Endothelial cell of hepatic sinusoid (primary cell): ENCODE data around the gene MRC1.

Source experiments
- in situ Hi-C: cut with HindIII; loops from 2 replicates; pipeline ENCODE4 v1.10.0; 2017; ENCODE audit warnings: low sequenced_read_pairs

MRC1 gene

GRCh38 chr10:17808971-17809841, at the start of gene MRC1:
MRC1 (plus strand) TSS chr10:17809348; CDS start chr10:17809466, 118 bp downstream.
- in situ Hi-C loops, result no loop called here

DNA sequence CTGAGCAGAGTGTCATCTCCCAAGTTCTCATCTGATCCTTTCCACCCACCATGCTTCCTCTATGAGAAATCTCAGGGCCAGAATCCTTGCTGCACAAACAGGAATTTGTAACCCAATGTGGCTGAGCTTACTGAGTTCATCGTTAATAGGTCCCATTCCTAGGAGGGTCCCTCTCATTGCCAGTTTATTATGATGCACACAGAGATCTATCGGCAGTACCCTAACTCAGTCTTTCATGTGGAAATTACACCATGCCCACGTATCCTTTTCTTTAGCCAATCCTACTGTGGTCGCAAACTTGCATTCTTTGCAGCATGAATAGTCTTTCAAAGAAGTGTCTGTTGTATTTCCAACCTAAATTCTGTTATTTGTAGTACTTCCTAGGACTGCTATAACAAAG, 45.0 kb upstream of the MRC1 start:
- in situ Hi-C loops, result no loop called here

- in situ Hi-C loops, result no loop called here
Observed at GRCh38 chr10:17765602-17766001, 43.5 kb upstream of the MRC1 start.

DNA sequence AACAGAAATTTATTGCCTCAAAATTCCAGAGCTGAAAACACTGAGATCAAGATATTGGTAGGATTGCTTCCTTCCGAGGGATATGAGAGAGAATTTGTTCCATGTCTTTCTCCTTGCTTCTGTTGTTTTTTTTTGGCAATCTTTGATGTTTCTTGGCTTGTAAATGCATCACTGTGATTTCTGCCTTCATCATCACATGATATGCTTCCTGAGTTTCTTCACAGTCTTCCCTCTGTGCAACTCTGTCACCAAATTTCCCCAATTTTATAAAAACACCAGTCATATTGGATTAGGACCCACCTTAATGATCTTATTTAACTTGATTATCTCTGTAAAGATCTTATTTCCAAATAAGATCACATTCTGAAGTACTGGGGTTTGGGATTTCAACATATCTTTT, 42.4 kb upstream of the MRC1 start:
- in situ Hi-C loops, result no loop called here

GRCh38 chr10:17768496-17768895, 40.7 kb upstream of the MRC1 start:
- in situ Hi-C loops, result no loop called here

DNA sequence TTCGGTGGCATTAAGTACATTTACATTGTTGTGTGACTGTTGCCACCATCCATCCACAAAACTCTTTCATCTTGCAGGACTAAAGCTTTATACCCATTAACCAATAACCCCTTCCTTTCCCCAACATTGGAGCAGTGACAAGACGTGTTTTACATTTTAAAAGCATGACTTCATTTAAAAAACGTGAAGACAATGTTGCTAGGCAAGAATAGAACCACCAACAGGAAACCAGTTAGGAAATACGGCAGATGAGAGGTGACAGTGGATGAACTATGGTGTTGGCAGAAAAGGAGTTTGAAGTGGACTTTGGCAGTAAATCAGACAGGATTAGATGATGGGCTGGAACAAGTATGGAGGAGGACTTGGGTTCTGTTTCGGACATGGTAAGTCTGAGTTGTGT, 40.2 kb upstream of the MRC1 start:
- in situ Hi-C loops, result no loop called here

- in situ Hi-C loops, result no loop called here
Observed at GRCh38 chr10:17771017-17771416, 38.1 kb upstream of the MRC1 start.

- in situ Hi-C loops, result no loop called here
Observed at GRCh38 chr10:17779784-17780183, 29.4 kb upstream of the MRC1 start.

DNA sequence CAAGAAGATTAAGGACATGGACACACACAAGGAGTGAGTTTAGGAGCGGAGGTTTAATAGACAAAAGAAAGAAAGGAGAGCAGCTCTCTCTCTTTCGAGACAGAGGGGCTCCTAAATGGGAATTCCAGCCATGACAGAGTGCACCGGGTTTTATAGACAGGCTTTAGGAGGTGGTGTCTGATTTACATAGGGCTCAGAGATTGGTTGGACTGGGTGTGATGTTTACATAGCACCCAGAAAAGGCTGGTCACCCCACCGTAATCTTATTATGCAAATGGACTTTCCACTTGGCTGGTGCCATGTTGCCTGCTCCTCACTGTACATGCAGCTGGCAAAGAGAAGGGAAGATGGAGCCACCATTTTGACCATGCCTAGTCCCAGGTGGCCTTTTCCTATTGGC, 28.4 kb upstream of the MRC1 start:
- in situ Hi-C loops, result no loop called here

DNA sequence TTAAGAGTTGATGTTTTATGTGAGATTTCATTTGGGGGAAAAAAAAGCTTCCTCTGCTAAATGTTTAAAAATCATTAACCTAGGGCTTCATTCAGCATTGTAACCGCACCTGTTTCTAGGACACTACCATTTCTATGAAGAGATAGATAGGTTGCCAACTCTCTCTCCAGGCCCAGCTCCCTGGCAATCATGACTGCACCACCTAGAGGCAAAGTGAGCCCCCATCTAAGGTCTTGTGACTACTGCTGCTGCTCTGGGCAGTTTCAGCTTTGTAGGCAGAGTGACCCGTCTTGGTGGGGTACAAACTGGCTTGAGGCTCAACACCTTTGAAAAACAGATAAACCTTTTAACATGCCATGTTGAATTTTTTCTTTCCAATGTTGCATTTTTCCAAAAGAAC, 27.3 kb upstream of the MRC1 start:
- in situ Hi-C loops, result no loop called here

DNA sequence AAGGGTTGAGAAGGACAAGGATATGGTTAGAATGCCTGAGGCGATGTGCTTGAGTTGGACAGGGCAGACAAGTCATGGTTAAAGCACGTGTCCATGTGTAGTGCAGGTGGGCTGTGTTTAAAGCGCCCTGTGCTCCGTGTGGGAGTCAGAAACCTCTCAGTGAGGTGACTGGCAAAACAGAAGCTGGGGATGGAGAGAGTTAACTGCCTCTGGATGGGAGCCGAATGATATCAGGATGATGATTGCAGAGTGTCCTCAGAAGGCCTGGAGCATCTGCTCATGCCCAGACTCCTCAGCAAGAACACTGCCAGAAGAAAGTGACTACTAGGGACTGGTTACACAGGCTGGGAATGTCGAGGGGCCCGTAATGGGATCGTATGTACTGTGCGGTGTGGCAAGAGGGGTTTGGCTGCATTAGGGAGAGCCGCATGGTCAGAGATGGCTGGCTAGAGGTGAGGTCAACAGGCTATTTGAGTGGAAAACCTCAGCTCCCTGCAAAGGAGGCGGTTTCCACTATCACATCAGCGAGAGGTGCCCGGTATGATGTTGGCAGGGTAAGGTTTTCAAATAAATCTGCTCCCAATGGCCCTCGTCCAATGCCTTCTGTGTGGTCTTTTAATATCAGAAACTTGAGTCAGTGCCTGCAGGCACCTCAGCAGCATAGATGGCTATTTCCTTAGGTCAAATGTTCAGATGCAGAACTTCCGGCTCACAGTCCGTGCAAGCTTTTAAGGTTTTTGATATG, 26.1 kb upstream of the MRC1 start:
- in situ Hi-C loops, result no loop called here

DNA sequence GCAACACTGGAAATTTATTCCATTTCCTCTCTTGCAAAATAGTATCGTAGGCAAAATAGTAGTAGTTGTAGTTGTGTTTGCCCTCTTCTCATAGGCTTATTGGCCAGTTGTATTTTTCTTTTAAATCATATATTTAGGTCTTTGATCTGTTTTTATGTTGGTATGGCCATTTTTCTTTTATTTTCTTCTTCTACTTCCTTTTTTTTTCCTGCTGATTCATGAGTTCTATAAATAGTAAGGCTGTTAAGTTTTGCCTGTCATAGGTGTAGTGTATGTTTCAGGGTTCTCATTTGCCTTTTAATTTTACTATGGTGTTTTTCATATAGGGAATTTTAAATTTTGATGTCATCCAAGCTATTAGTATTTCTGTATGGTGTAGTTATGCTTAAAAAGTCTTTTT, 25.4 kb upstream of the MRC1 start:
- in situ Hi-C loops, result no loop called here

DNA sequence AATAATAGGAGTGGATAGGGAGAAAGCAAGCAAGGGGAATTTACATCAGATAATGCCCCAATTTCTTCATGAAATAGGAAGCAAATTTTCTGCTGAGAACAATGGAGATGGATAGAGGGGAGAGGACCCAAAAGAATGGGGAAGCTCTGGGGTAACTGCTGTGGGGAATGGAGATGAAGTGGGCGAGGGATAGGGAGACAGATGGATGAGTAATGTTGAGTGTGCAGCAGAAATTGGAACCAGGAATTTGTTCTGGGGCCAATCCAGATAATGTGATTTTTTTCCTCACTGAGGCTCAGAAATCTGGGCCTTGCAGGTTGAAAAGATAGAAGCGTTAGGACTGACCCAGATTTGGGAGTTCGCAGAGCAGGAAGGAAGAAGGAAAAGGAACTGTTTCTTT, 24.5 kb upstream of the MRC1 start:
- in situ Hi-C loops, result no loop called here

GRCh38 chr10:17785276-17785930, 23.7 kb upstream of the MRC1 start:
- in situ Hi-C loops, result no loop called here

GRCh38 chr10:17787087-17787961, 21.8 kb upstream of the MRC1 start:
- in situ Hi-C loops, result no loop called here

DNA sequence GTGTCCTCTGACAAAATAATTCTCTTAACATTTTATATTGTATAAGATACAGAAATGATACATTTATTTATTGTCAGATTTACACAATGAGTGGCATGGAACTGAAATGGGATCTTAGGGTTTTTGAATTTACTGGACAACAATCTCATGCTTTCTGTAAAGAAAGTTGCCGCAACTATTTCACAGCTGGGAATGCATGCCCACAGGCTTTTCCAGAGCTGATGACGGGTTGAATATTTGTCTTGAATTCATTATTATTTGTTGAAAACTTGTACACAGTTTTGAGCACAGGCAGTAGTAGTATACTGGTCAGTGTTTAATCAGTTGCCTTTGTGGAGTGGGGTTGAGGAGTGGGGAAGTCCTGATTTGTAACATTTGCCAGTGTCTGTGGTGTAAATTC, 20.5 kb upstream of the MRC1 start:
- in situ Hi-C loops, result no loop called here

DNA sequence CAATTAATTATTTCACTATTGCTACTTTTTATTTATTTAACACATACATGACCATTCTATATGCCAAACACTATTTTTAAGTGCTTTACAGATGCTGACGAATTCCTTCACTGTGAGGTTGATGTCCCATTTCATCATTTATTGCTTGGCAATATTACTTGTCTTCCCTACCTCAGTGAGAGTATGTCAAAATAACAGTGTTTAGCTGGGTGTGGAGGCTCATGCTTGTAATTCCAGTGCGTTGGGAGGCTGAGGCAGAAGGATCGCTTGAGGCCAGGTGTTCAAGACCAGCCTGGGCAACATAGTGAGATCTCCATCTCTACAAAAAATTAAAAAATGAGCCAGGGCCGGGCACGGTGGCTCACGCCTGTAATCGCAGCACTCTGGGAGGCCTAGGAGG, 19.8 kb upstream of the MRC1 start:
- in situ Hi-C loops, result no loop called here

GRCh38 chr10:17790651-17791050, 18.5 kb upstream of the MRC1 start:
- in situ Hi-C loops, result no loop called here

GRCh38 chr10:17792991-17793390, 16.2 kb upstream of the MRC1 start:
- in situ Hi-C loops, result no loop called here

GRCh38 chr10:17793823-17794644, 15.1 kb upstream of the MRC1 start:
- in situ Hi-C loops, result no loop called here
